Measurements from ENCODE around the gene RBP2.

GRCh38 chr3:139460076-139460475 lies 16.2 kb downstream of the RBP2 start:
- TF ChIP-seq, protein P1, sequence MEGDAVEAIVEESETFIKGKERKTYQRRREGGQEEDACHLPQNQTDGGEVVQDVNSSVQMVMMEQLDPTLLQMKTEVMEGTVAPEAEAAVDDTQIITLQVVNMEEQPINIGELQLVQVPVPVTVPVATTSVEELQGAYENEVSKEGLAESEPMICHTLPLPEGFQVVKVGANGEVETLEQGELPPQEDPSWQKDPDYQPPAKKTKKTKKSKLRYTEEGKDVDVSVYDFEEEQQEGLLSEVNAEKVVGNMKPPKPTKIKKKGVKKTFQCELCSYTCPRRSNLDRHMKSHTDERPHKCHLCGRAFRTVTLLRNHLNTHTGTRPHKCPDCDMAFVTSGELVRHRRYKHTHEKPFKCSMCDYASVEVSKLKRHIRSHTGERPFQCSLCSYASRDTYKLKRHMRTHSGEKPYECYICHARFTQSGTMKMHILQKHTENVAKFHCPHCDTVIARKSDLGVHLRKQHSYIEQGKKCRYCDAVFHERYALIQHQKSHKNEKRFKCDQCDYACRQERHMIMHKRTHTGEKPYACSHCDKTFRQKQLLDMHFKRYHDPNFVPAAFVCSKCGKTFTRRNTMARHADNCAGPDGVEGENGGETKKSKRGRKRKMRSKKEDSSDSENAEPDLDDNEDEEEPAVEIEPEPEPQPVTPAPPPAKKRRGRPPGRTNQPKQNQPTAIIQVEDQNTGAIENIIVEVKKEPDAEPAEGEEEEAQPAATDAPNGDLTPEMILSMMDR (IDR thresholded peaks at IDR 0.05; ENCODE audit: poor library complexity): no peak
- TF ChIP-seq EZH2 (IDR thresholded peaks at IDR 0.05; ENCODE audit: borderline replicate concordance): no peak

Data from hepatocyte (in vitro differentiated cells).